ENCODE results near the gene MBD3L3. TPM values are rescaled to one million over a fixed set of nuclear protein-coding genes. Genes with fewer than 3 reads are reported as not detected.
"Not testable (repeated sequence)": the region's sequence is repeated elsewhere in the genome, so short reads cannot be mapped to it uniquely, and the experiment has no call there.

MBD3L3 gene
- total and polyA plus RNA-seq, 2 experiments from 2014 or later, result not detected

GRCh38 chr19:7069042-7069903 is 10.8 kb upstream of the MBD3L3 start, which contains the start of gene ZNF557:
Gene ZNF557 (plus strand): TSS chr19:7069703. CDS start chr19:7075075, 5,372 bp downstream.
- peak; percentile 99 for DNase-seq (ENCODE audit: low spot score)
- peak within 1 kb of the TSS; percentile 87 for H3K4me3 ChIP-seq
- H3K36me3 ChIP-seq (replicated peaks; ENCODE audit: insufficient read depth, low read depth), result peaks cover 8% of the 10 kb centered on the region
- H3K9me2 ChIP-seq (replicated peaks; ENCODE audit: insufficient read depth), result peaks cover 4% of the 10 kb centered on the region
- WGBS (ENCODE audit: low lambda C conversion rate, missing lambda C conversion rate), result 2% methylated on average over 50 of the region's 56 CpGs
- peaks cover 7% of the 10 kb centered on the region for H3K9me3 ChIP-seq (ENCODE audit: low read depth)
- TF ChIP-seq, protein P1, sequence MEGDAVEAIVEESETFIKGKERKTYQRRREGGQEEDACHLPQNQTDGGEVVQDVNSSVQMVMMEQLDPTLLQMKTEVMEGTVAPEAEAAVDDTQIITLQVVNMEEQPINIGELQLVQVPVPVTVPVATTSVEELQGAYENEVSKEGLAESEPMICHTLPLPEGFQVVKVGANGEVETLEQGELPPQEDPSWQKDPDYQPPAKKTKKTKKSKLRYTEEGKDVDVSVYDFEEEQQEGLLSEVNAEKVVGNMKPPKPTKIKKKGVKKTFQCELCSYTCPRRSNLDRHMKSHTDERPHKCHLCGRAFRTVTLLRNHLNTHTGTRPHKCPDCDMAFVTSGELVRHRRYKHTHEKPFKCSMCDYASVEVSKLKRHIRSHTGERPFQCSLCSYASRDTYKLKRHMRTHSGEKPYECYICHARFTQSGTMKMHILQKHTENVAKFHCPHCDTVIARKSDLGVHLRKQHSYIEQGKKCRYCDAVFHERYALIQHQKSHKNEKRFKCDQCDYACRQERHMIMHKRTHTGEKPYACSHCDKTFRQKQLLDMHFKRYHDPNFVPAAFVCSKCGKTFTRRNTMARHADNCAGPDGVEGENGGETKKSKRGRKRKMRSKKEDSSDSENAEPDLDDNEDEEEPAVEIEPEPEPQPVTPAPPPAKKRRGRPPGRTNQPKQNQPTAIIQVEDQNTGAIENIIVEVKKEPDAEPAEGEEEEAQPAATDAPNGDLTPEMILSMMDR (IDR thresholded peaks at IDR 0.05; ENCODE audit: poor library complexity), result no peak
- TF ChIP-seq EZH2phosphoT487 (IDR thresholded peaks at IDR 0.05; ENCODE audit: low read depth, severe bottlenecking, unreplicated experiment) (no peak), EZH2 (IDR thresholded peaks at IDR 0.05; ENCODE audit: borderline replicate concordance) (no peak)
- peaks cover 5% of the 10 kb centered on the region for H3K4me1 ChIP-seq (ENCODE audit: insufficient read depth)
- peak within 1 kb of the TSS; percentile 87 for H3K27ac ChIP-seq
- peak within 1 kb of the TSS; percentile 91 for H3K4me2 ChIP-seq
- H3K27me3 ChIP-seq, result no peaks in the 10 kb centered on the region
- H3K79me2 ChIP-seq, result peaks cover 14% of the 10 kb centered on the region
- no peaks in the 10 kb centered on the region for H4K20me1 ChIP-seq (ENCODE audit: insufficient read depth, poor library complexity, severe bottlenecking)
- peak within 1 kb of the TSS; percentile 91 for H2AFZ ChIP-seq

DNA sequence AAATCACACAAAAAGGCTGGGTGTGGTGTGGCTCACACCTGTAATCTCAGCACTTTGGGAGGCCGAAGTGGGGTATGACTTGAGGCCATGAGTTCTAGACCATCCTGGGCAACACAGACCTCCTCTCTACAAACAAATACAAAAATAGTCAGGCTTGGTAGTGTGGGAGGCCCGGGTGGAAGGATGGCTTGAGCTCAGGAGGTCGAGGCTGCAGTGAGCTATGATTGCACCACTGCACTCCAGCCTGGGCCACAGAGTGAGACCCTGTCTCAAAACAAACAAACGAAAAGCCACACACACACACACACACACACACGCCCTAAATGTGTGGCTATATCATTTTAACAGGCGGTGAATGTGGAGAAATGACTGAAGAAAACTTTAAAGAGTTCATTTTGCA is 10.1 kb upstream of the MBD3L3 start:
- Histone ChIP-seq H3K9me3 (ENCODE audit: low read depth) (peaks cover 7% of the 10 kb centered on the region), H3K36me3 (replicated peaks; ENCODE audit: insufficient read depth, low read depth) (peaks cover 8% of the 10 kb centered on the region), H3K79me2 (peaks cover 14% of the 10 kb centered on the region), H3K4me1 (ENCODE audit: insufficient read depth) (peaks cover 5% of the 10 kb centered on the region), H3K27me3 (no peaks in the 10 kb centered on the region), H3K4me3 (no peak overlapping the region), H3K4me2 (peak overlapping the region; percentile 66), H4K20me1 (ENCODE audit: insufficient read depth, poor library complexity, severe bottlenecking) (no peaks in the 10 kb centered on the region), H3K27ac (no peak overlapping the region), H2AFZ (peak overlapping the region; percentile 18), H3K9me2 (replicated peaks; ENCODE audit: insufficient read depth) (peaks cover 4% of the 10 kb centered on the region)
- no peak for DNase-seq (ENCODE audit: low spot score)
- TF ChIP-seq, protein P1 (IDR thresholded peaks at IDR 0.05; ENCODE audit: poor library complexity), result no peak
- TF ChIP-seq EZH2 (IDR thresholded peaks at IDR 0.05; ENCODE audit: borderline replicate concordance) (no peak), EZH2phosphoT487 (IDR thresholded peaks at IDR 0.05; ENCODE audit: low read depth, severe bottlenecking, unreplicated experiment) (no peak)
- 87% methylated on average over 6 of the region's 6 CpGs for WGBS (ENCODE audit: low lambda C conversion rate, missing lambda C conversion rate)

DNA sequence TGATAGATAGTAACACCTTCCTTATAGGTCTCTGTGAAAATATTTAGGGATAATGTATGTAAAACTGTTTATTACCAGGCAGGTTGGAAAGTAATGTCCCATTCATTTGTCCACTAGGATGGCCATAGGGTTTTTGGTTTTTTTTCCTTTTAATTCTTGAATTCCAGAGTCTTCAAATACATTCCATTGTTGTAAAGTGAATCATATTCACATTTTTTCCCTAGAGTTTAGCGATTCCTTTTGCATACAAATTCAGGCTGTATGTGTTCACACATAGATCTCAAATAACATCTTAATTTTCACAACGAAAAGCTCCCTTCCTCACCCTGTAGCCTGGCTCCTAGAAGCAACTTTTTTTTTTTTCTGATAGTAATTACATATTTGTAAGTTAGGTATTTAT is 9.2 kb upstream of the MBD3L3 start:
- 89% methylated on average over 2 of the region's 2 CpGs for WGBS (ENCODE audit: low lambda C conversion rate, missing lambda C conversion rate)
- Histone ChIP-seq H3K79me2 (peaks cover 14% of the 10 kb centered on the region), H4K20me1 (ENCODE audit: insufficient read depth, poor library complexity, severe bottlenecking) (no peaks in the 10 kb centered on the region), H3K4me1 (ENCODE audit: insufficient read depth) (peaks cover 5% of the 10 kb centered on the region), H3K27ac (no peak overlapping the region), H3K4me2 (no peak overlapping the region), H2AFZ (no peak overlapping the region), H3K4me3 (no peak overlapping the region), H3K27me3 (no peaks in the 10 kb centered on the region), H3K36me3 (replicated peaks; ENCODE audit: insufficient read depth, low read depth) (peaks cover 7% of the 10 kb centered on the region), H3K9me3 (ENCODE audit: low read depth) (peaks cover 7% of the 10 kb centered on the region), H3K9me2 (replicated peaks; ENCODE audit: insufficient read depth) (peaks cover 4% of the 10 kb centered on the region)
- TF ChIP-seq EZH2phosphoT487 (IDR thresholded peaks at IDR 0.05; ENCODE audit: low read depth, severe bottlenecking, unreplicated experiment) (no peak), EZH2 (IDR thresholded peaks at IDR 0.05; ENCODE audit: borderline replicate concordance) (no peak)
- TF ChIP-seq, protein P1 (IDR thresholded peaks at IDR 0.05; ENCODE audit: poor library complexity), result no peak
- no peak for DNase-seq (ENCODE audit: low spot score)

- H3K9me2 ChIP-seq (replicated peaks; ENCODE audit: insufficient read depth); H3K27ac ChIP-seq; H2AFZ ChIP-seq; H3K4me2 ChIP-seq; H3K4me3 ChIP-seq; H3K4me1 ChIP-seq (ENCODE audit: insufficient read depth); H3K36me3 ChIP-seq (replicated peaks; ENCODE audit: insufficient read depth, low read depth); H4K20me1 ChIP-seq (ENCODE audit: insufficient read depth, poor library complexity, severe bottlenecking); H3K9me3 ChIP-seq (ENCODE audit: low read depth); H3K27me3 ChIP-seq: not testable (repeated sequence)
- 61% methylated on average over 13 of the region's 13 CpGs for WGBS (ENCODE audit: low lambda C conversion rate, missing lambda C conversion rate)
- peak; percentile 22 for DNase-seq (ENCODE audit: low spot score)
- H3K79me2 ChIP-seq, result peaks cover 14% of the 10 kb centered on the region
Measured at GRCh38 chr19:7067122-7067521, 8.6 kb upstream of the MBD3L3 start.

Measured in hepatocyte (in vitro differentiated cells).